Measurements from ENCODE around the gene DUSP11. TPM values are rescaled to one million over a fixed set of nuclear protein-coding genes. Genes with fewer than 3 reads are reported as not detected.
A peak's percentile ranks its signal among the peaks of the same experiment; 100 is the strongest.

The DUSP11 gene
- total and polyA plus RNA-seq, 2 of the 13 experiments (the other 11 are each of a cell fraction or from before 2014, with no cell fraction given) = 30.5 to 36.2 TPM

GRCh38 chr2:73736855-73737779, 42.8 kb downstream of the DUSP11 start, which contains the start of gene TPRKB (continued):
- TF ChIP-seq MBNL3 (CRISPR knock-in tag; conservative IDR thresholded peaks at IDR 0.05) = no peak; the same call in 1 of the 2 replicates
- peak; percentile 36; the same call in 1 of the 2 replicates for TF ChIP-seq ZNF264 (CRISPR knock-in tag; IDR thresholded peaks at IDR 0.05)
- peak; percentile 99 for TF ChIP-seq ZNF709 (CRISPR knock-in tag; IDR thresholded peaks at IDR 0.05)
- TF ChIP-seq ZNF607 (CRISPR knock-in tag; IDR thresholded peaks at IDR 0.05; ENCODE audit: borderline replicate concordance) = peak; percentile 83
- peak; percentile 54 for TF ChIP-seq PAXIP1 (CRISPR knock-in tag; conservative IDR thresholded peaks at IDR 0.05)
- peak; percentile 93 for TF ChIP-seq TFDP1 (CRISPR knock-in tag; IDR thresholded peaks at IDR 0.05; ENCODE audit: borderline replicate concordance)
- TF ChIP-seq LCORL (IDR thresholded peaks at IDR 0.05) = peak; percentile 96; the same call in 1 of the 2 replicates
- TF ChIP-seq LCORL (CRISPR knock-in tag; IDR thresholded peaks at IDR 0.05) = peak; percentile 44; the same call in 1 of the 2 replicates
- peak; percentile 94 for TF ChIP-seq TARDBP (CRISPR knock-in tag; IDR thresholded peaks at IDR 0.05)
- no peak for TF ChIP-seq ZBTB42 (CRISPR knock-in tag; IDR thresholded peaks at IDR 0.05)
- peak; percentile 71 for TF ChIP-seq HCFC1 (IDR thresholded peaks at IDR 0.05; ENCODE audit: low read depth, low read length)
- TF ChIP-seq SIX1 (CRISPR knock-in tag; IDR thresholded peaks at IDR 0.05; ENCODE audit: borderline replicate concordance) = peak; percentile 57; the same call in 1 of the 2 replicates
- peak; percentile 82 for TF ChIP-seq UBTF (CRISPR knock-in tag; IDR thresholded peaks at IDR 0.05)
- peak; percentile 58; the same call in 1 of the 2 replicates for TF ChIP-seq ZNF362 (CRISPR knock-in tag; IDR thresholded peaks at IDR 0.05; ENCODE audit: borderline replicate concordance)
- peak; percentile 79; the same call in 1 of the 2 replicates for TF ChIP-seq ZNF317 (CRISPR knock-in tag; IDR thresholded peaks at IDR 0.05)
- TF ChIP-seq SRSF1 (optimal IDR thresholded peaks at IDR 0.05; ENCODE audit: low read depth, low read length) = peak; percentile 95
- peak; percentile 65; the same call in 1 of the 2 replicates for TF ChIP-seq TOPORS (CRISPR knock-in tag; IDR thresholded peaks at IDR 0.05)
- no peak for TF ChIP-seq GLMP (CRISPR knock-in tag; IDR thresholded peaks at IDR 0.05; ENCODE audit: borderline replicate concordance)
- TF ChIP-seq SETDB1 (CRISPR knock-in tag; IDR thresholded peaks at IDR 0.05; ENCODE audit: borderline replicate concordance) = peak; percentile 99
